RWPE1 (cell line): Measurements from ENCODE around the gene CTNS.

Source experiments
- CTCF ChIA-PET: fragments of 350-600 bp; sonication (Branson Sonifier 250); formaldehyde crosslinking; extraction: SDS; loops from one replicate; lab custom pipeline; 2021; lab: Yijun Ruan, JAX
- POLR2A ChIA-PET: fragments of 400-600 bp; formaldehyde crosslinking; extraction: SDS; loops from one replicate; lab custom pipeline; 2020; ENCODE audit warnings: antibody characterized with exemption; ENCODE audit not compliant: low non-redundant PET; lab: Yijun Ruan, JAX
- DNase-seq: peaks from one replicate; pipeline ENCODE4 v3.0.0; 2012; ENCODE audit warnings: low spot score
- H3K27ac ChIP-seq: fragments of 450-650 bp; 2 replicates; pipeline ENCODE4 v1.5.1; 2017
- TF ChIP-seq, protein P1 (sequence below): fragments of 450-650 bp; conservative IDR thresholded peaks from 2 replicates; pipeline ENCODE4 v1.5.1; 2017; ENCODE audit warnings: low read depth, mild to moderate bottlenecking

Gene CTNS

DNA sequence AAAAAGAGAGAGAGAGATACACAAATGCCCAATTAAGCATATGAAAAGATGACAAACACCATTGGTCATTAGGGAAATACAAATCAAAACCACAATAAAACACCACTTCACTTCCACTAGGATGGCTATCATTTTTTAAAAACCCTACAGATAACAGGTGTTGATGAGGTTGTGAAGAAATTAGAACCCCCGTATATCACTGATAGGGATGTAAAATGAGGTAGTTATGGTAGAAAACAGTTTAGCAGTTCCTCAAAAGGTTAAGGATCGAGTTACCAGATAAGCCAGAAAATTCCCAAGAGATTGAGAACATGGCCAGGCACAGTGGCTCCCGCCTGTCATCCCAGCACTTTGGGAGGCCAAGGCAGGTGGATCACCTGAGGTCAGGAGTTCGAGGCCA, 56.6 kb downstream of the CTNS start:
- H3K27ac ChIP-seq: no peak overlapping the region
- TF ChIP-seq, protein P1, sequence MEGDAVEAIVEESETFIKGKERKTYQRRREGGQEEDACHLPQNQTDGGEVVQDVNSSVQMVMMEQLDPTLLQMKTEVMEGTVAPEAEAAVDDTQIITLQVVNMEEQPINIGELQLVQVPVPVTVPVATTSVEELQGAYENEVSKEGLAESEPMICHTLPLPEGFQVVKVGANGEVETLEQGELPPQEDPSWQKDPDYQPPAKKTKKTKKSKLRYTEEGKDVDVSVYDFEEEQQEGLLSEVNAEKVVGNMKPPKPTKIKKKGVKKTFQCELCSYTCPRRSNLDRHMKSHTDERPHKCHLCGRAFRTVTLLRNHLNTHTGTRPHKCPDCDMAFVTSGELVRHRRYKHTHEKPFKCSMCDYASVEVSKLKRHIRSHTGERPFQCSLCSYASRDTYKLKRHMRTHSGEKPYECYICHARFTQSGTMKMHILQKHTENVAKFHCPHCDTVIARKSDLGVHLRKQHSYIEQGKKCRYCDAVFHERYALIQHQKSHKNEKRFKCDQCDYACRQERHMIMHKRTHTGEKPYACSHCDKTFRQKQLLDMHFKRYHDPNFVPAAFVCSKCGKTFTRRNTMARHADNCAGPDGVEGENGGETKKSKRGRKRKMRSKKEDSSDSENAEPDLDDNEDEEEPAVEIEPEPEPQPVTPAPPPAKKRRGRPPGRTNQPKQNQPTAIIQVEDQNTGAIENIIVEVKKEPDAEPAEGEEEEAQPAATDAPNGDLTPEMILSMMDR: no peak
- ChIA-PET CTCF (interaction anchor here (0.7 kb wide), 1 partner anchor 133 kb away, joined by 3 read pairs; no protein-coding TSS in a partner anchor), POLR2A (no interaction called here)
- no peak for DNase-seq

DNA sequence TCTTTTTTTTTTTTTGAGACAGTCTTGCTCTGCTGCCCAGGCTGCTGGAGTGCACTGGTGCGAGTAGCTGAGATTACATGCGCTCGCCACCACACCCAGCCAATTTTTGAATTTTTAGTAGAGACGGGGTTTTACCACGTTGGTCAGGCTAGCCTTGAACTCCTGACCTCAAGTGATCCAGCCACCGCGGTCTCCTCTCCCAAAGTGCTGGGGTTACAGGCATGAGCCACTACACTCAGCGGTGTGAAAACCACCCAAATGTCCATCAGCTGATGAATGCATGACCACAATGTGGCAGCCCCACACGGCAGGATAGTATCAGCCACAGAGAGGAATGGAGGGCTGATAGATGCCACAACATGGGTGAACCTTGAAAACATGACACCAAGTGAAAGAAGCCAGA, 57.3 kb downstream of the CTNS start:
- TF ChIP-seq, protein P1: no peak
- ChIA-PET CTCF (interaction anchor here (0.7 to 0.9 kb wide), 2 partner anchors 43 to 133 kb away, joined by 3 to 4 read pairs; no protein-coding TSS in a partner anchor), POLR2A (no interaction called here)
- no peak for DNase-seq
- H3K27ac ChIP-seq: no peak overlapping the region

DNA sequence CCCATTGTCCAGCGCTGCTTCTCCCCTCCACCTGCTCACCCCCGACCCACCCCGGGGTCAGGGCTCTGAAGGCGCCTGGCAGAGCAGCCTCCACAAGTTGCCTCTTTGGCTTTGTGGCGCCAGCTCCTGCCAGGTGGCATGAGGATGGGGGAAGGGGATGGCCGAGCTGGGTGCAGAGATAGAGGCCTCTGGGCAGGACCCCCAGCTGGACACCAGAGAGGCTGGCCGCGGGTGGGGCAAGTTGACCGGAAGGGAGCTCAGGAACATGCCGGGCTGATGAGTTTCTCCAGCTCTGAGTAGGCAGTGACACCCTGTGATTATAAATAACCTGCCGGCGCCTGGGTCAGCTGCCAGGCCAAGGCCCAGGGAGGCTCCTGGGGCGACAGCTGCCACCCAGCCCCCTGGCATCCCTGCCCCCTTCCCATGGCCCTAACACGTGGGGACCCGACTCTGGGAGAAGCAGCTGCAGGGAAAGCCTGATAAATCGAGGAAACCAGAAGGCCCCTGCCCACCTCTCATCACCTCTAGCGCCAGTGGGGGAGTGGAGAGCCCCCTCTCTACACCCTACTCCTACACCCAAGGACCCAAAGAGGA, 58.7 kb downstream of the CTNS start:
- TF ChIP-seq, protein P1: no peak
- DNase-seq: no peak
- H3K27ac ChIP-seq: no peak overlapping the region
- ChIA-PET CTCF (interaction anchor here (0.6 to 0.7 kb wide), 2 partner anchors 40 to 272 kb away, joined by 3 to 6 read pairs; no protein-coding TSS in a partner anchor), POLR2A (interaction anchor here (1.0 kb wide), 1 partner anchor 28 kb away, joined by 3 read pairs; no protein-coding TSS in a partner anchor)

DNA sequence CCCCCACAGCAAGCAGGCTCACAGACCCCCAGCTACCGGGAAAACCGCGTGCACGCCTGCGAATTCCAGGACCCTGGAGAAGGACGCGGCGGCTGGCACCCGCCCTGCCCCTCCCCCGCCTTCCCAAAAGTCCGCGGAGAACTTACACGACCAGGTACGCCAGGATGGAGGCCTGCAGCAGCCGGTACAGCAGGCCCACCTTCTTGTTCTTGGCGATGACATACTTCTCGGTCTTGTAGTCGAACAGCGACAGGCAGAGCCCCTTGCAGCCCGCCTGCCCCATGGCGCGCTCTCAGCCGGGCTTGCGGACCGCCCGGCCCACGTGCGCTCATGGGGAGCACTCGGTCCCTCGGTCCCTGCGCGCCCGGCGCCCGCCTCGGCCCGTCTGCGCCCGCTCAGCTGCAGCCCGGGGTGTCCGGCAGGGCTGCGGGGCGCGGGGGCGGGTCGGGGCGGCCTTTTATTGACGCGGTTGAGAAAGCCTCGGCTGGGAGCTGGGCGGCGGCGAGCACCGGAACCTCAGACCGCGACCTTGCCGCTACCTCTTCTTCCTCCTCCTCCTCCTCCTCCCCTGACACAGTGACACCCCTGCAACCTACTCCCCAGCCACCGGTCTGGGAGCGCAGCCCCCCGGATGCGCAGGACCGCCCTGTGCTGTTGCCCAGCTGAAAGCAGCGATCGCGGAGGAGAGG, 59.3 kb downstream of the CTNS start, which contains the start of gene P2RX5:
P2RX5 (minus strand) TSS at position 433 of the 689 bp plus-strand sequence; CDS start at position 283, 150 bp downstream.
- no peak for DNase-seq
- TF ChIP-seq, protein P1: no peak
- POLR2A ChIA-PET: interaction anchor here (0.6 kb wide), 1 partner anchor 120 kb away, joined by 6 read pairs; no protein-coding TSS in a partner anchor
- CTCF ChIA-PET: interaction anchor here (0.7 kb wide), 1 partner anchor 40 kb away, joined by 3 read pairs; no protein-coding TSS in a partner anchor
- no peak within 1 kb of the TSS for H3K27ac ChIP-seq

DNA sequence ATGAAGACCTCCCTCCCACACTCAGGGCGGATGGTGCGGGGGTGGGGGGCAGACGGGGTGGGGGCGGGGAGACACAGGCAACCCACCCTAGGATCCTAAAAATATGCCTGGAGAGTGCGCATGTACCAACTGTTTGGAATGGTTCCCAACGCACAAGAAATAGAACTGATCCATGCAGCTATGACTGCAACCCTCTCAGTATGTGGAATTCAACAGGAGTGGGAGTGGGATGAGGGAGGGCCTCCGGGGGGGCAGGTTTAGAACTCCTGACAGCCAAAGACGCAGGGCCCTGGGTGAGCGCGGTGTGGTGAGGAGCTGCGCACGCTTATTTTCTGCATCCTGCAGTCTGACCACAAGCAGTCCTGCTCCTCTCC, 60.5 kb downstream of the CTNS start:
- CTCF ChIA-PET: no interaction called here
- H3K27ac ChIP-seq: no peak overlapping the region
- POLR2A ChIA-PET: no interaction called here
- TF ChIP-seq, protein P1: no peak
- no peak for DNase-seq

DNA sequence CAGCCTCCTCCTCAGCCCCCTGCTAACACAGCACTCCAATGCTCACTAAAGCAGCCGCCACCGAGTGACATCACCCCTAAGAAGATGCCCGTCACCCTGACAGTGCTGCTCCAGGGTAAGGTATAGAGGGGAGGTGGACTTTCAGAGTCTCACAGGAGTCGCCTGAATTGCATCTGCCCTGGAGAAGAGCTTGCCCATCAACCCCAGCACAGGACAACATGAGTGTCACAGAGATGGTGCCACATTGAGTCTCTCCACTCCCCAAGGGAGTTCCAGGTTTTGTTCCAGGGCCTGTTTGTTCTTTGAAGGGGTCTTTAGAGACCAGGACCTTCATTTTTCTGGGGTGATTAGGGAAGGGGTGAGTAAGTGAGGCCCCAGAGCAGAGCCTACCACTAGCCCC, 61.6 kb downstream of the CTNS start:
- CTCF ChIA-PET: no interaction called here
- H3K27ac ChIP-seq: no peak overlapping the region
- DNase-seq: no peak
- TF ChIP-seq, protein P1: no peak
- POLR2A ChIA-PET: no interaction called here
